ENCODE measurements around the gene GPD1.

- TF ChIP-seq CTCF (IDR thresholded peaks at IDR 0.05) (no peak), POLR2A (IDR thresholded peaks at IDR 0.05) (no peak)
Measured at GRCh38 chr12:50069069-50069468, 34.7 kb upstream of the GPD1 start.

All from right lobe of liver (tissue), 4 donors.